Esophagus squamous epithelium (tissue), 4 donors: Measurements from ENCODE around the gene CHD2.

Source experiments
- POLR2A ChIP-seq, 4 donors: fragments of 450-650 bp; IDR thresholded peaks; one replicate each; pipeline ENCODE4 v1.6.1; 2017; ENCODE audit warnings: antibody characterized with exemption in 4 of 4, mild to moderate bottlenecking in 4 of 4, moderate library complexity in 3 of 4
- TF ChIP-seq, protein P1 (sequence below), 6 experiments: fragments of 450-650 bp in 4 of 6; fragments of 200-600 bp in 2 of 6; sonication (generic) in 2 of 6; IDR thresholded peaks; one replicate each; pipeline ENCODE4 v1.5.1; 2016 to 2019; ENCODE audit warnings: antibody characterized with exemption in 6 of 6, mild to moderate bottlenecking in 4 of 6, moderate library complexity in 4 of 6

DNA sequence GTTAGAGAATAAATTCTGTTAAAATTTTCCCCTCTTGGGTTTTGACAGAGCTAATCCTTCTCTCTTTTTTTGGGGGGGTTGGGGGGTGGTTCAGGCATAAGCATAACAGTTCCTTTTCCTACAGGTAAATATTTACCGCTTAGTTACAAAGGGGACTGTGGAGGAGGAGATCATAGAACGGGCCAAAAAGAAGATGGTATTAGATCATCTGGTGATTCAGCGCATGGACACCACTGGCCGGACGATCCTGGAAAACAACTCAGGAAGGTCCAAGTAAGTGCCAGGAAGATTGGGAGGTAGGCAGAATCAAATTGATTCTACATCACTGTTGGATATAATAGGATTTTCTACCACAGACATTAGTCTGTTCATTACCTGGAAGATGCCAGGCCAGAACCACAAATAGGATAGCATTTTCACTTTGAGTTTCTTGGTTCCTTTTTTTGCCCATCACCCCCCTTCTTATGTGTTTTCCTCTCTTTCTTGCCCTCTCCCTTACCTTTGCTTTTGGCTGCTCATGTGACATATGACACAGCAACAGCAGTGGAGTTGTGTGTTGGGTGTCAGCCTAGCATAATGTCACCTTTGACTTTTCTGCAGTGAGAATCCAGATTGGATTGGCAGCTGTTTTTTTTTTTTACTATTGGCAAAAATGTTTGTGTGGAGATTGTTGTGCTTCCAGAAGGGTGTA is 79.0 kb downstream of the CHD2 start:
- TF ChIP-seq, protein P1, sequence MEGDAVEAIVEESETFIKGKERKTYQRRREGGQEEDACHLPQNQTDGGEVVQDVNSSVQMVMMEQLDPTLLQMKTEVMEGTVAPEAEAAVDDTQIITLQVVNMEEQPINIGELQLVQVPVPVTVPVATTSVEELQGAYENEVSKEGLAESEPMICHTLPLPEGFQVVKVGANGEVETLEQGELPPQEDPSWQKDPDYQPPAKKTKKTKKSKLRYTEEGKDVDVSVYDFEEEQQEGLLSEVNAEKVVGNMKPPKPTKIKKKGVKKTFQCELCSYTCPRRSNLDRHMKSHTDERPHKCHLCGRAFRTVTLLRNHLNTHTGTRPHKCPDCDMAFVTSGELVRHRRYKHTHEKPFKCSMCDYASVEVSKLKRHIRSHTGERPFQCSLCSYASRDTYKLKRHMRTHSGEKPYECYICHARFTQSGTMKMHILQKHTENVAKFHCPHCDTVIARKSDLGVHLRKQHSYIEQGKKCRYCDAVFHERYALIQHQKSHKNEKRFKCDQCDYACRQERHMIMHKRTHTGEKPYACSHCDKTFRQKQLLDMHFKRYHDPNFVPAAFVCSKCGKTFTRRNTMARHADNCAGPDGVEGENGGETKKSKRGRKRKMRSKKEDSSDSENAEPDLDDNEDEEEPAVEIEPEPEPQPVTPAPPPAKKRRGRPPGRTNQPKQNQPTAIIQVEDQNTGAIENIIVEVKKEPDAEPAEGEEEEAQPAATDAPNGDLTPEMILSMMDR (IDR thresholded peaks at IDR 0.05) = no peak
- TF ChIP-seq POLR2A (IDR thresholded peaks at IDR 0.05) = no peak
